Fibroblast of pulmonary artery (primary cell): ENCODE measurements around the gene HOXA13.

Source experiments
- DNase-seq: peaks from one replicate; pipeline ENCODE4 v3.0.0-alpha.2; 2010; ENCODE audit warnings: low read depth
- H3K4me3 ChIP-seq: replicated peaks from 2 replicates; pipeline ENCODE4 v1.5.1; 2011; ENCODE audit warnings: low read depth, mild to moderate bottlenecking, control low read depth, low read length, moderate library complexity
- TF ChIP-seq, protein P1 (sequence below): IDR thresholded peaks from 2 replicates; pipeline ENCODE4 v1.5.1; 2011; ENCODE audit warnings: mild to moderate bottlenecking, control low read depth, low read length, inconsistent platforms; ENCODE audit errors: missing control alignments

The HOXA13 gene

DNA sequence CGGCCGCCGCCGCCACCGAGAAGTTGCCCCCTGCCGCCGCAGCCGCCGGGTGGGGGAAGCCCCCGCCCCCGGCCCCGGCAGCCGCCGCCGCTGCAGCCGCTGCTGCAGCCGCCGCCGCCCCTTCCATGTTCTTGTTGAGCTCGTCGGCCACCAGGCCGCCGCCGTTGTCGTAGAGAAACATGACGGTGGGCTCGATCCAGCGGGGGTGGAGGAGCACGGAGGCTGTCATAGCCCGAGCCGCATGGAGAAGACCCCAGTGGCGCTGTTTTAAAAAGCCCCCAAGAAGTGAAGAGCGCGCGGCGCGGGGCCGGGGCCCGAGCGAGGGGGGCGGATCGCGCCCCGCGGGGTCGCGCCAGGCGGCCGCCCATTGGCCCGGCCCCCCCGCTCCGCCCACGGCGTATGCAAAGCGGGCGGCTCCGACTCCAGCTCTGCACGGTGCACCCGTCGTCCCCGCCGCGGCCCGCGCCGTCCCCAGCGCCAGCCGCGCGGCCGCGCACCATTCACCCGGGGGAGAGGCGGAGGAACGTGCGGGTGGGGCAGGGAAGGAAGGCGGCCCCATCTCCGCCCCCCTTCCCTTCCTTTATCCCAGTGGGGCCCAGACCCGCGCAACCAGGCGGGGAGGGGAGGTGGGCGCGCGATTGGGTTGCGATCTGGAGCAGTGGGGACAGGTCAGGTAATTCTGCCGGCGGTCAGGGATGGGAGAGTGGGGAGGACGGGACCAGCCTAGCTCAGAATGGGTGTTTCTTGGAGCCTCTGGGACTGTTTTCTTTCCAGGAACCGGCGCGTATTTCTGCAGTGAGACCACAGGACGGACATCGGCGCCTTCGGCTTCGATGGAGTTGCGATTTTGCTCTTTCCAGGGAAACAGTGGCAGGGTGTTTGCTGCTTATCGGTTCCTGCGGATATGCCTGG is at the start of gene HOXA13:
TSS of gene HOXA13 (minus strand) at position 243 of the 912 bp plus-strand sequence. CDS start at position 229, 14 bp downstream.
- no peak for DNase-seq
- TF ChIP-seq, protein P1, sequence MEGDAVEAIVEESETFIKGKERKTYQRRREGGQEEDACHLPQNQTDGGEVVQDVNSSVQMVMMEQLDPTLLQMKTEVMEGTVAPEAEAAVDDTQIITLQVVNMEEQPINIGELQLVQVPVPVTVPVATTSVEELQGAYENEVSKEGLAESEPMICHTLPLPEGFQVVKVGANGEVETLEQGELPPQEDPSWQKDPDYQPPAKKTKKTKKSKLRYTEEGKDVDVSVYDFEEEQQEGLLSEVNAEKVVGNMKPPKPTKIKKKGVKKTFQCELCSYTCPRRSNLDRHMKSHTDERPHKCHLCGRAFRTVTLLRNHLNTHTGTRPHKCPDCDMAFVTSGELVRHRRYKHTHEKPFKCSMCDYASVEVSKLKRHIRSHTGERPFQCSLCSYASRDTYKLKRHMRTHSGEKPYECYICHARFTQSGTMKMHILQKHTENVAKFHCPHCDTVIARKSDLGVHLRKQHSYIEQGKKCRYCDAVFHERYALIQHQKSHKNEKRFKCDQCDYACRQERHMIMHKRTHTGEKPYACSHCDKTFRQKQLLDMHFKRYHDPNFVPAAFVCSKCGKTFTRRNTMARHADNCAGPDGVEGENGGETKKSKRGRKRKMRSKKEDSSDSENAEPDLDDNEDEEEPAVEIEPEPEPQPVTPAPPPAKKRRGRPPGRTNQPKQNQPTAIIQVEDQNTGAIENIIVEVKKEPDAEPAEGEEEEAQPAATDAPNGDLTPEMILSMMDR = no peak
- no peak within 1 kb of the TSS for H3K4me3 ChIP-seq

DNA sequence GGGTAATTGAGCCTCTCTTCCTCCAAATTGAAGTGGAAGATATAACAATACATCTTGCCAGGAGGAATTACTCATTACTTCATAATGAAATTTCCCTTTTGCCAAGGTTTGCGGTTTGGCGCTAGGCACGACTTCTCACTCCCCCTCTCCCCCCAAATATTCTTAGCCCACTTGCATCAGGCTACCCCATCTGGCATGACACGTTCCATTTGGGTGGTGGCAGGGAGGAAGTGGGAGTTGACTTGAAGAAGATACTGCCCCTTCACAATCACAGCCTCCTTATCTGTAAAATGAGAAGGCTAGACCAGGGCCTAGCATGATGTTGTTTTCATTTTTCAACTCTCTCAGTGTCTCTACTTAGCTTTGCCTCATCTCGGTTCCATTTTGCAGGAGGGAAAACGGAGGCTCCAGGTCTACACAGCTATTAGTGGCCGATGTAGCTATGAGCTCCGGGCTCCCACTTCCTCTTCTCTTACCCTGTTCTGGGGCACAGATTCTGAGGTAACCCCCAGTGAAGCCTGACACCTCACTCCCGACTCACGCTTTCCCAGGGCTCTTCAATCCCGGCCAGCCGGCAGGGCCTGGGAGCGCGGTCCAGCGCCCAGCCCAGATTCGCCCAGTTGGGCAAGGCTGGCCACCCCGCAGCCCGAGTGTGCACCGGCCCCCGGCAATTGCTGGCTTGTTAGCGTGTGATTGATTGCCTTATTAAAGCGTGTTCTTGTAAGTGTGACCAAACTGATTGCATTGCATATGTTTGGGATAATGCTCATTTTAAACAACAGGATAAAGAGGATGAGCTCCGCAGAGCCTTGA is 49.2 kb upstream of the HOXA13 start:
- peak; percentile 76 for DNase-seq
- no peak overlapping the region for H3K4me3 ChIP-seq
- TF ChIP-seq, protein P1 = no peak

DNA sequence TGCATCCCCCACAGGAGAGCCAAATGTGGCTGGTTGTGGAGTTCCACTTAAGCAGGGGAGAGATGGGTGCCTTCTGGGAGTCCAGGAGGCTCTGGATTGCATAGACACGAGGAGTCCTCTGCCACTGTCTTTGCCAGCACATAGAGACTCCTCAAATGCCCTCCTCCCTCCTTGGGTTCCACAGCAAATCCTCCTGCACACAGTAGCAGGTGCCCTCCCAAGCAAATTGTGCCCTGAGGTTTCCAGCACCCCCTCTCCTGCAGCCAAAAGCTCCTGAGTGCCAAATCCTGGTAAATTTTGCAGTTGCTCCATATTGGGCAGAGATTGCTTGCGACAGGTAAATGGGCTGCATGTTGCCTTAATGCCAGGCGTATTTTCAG is 48.5 kb upstream of the HOXA13 start:
- TF ChIP-seq, protein P1 = no peak
- DNase-seq = no peak
- H3K4me3 ChIP-seq = no peak overlapping the region

DNA sequence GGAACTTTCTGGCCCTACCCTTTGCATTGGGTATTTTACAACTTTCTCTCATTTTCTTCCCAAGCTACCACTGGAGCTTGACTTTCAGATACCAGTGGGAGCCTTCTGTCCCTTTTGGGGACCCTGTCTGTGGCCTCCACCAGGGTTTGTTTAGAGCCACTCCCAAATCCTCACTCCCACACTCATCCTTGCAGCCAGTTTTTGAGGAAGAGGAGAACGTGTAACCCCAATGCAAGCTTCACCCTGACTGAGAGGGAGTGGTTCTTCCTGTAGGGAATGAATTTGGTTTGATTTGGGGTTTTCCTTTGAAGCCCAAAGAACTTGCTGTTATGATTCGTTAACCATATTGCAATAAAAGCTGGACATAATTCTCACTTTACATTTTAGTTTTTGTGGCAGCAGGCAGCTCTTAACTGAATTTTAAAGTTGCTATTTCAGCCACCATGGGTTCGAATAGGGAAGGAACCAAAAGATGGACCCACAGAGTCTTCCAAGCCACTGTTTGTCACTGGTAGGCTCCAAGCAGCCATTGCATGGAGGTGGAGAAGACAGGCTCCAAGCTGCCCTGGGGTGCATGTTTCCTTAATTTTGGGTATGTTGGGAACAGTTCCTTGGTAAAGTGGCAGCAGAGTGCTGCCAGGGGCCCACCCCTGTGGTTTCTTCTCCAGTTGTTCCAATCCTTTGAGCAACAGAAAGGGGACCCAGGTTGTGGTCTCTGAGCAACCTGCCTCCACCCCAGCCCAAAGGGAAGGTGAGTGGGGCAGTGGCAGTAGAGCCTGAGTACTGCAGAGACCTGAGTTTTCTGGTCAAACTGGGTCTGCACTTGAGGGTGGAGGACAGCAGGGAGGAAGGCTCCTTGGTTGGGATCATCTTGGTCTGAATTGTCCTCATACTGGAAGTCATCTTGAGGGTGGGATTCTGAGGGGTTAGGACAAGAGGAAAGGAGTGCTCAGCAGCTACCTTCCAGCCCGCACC is 47.8 kb upstream of the HOXA13 start:
- no peak for DNase-seq
- TF ChIP-seq, protein P1 = no peak
- no peak overlapping the region for H3K4me3 ChIP-seq

DNA sequence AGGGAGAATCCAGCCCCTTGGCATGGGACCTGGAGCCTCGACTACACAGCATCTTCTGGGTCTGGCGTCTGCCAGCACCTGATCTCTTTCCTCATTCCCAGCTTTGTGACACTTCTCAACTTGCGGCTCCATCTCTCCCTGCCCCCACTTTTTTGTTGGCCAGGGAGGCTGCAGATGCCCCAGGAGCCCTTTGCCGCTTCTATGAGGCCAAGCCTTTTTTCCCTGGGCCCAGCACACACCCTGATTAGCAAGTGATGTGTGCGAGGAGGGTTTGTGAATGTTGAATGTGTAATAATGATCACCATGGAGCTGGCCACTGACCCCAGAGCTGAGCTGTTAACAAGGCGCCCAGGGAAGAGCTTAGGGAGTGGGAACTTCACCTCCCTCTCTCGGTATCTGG is 47.1 kb upstream of the HOXA13 start:
- TF ChIP-seq, protein P1 = no peak
- no peak overlapping the region for H3K4me3 ChIP-seq
- DNase-seq = no peak
